ENCODE data around the gene USH2A.

GRCh38 chr1:215617979-215618378, 805.3 kb downstream of the USH2A start:
- TF ChIP-seq POLR2A (IDR thresholded peaks at IDR 0.05) (no peak), CTCF (IDR thresholded peaks at IDR 0.05) (no peak)

All from lower leg skin (tissue), 3 donors.